Inflammatory macrophage treated with lipopolysaccharide for 4 hours (primary cell): Measurements from ENCODE around the gene CCNT1.
A peak's percentile ranks its signal among the peaks of the same experiment; 100 is the strongest.
"Not testable (repeated sequence)": the region's sequence is repeated elsewhere in the genome, so short reads cannot be mapped to it uniquely, and the experiment has no call there.

Experiments used
- DNase-seq: peaks from one replicate; pipeline ENCODE4 v3.0.0-alpha.2; 2020

The CCNT1 gene

DNA sequence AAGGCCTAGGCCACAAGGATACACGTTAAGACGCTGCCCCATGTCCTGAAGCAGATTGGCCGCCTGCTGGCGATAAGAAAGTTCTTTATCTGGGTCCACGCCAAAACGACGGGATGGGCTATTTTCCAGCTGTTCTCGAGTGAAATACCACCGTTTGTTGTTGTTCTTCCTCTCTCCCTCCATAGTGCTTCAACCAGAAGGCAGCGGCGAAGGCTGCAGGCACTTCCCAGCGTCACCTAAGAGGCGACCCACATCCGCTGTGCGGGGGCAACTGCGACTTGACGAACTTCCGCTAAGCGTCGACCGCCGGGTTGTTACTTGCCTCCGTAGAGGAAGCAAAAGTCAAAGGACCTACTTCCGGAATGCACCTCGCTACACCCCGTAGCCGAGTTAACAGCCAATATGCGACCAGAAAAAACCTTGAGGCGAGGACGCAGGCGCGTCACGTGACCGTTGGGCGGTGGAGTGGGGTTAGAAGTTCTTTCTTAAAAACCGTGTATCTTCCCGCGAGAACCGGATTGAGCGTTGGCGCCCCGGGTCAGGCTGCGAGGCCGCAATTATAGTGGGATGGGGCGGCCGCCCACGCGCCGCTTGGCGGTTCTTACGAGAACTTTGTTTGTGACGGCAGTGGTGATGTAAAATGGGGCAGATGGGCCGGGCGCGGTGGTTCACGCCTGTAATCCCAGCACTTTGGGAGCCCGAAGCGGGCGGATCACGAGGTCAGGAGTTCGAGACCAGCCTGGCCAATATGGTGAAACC is at the start of gene CCNT1:
Gene CCNT1, minus strand, starts transcription at position 215 of the 759 bp plus-strand sequence. Its CDS starts 32 bp downstream, at position 183.
- DNase-seq = peak; percentile 100

DNA sequence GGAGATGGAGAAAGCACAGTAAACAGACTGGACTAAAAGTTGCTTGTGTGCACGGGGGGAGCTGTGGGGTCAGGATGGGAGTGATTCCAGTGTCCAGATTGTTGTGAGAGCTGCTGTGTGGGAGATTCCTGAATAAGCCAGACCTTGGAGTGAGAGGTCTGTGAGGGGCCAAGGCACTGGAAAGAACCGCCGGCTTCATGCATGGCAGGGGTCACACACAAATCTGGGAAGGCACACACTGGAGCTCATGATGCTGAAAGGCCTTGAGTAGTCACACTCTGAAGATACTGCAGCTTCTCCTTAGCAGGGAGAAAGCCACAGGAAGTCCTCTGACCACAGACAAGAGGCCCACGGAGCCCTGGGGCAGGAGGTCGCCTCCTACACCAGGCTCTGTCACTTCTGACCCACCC is 49.3 kb upstream of the CCNT1 start:
- peak; percentile 72 for DNase-seq

DNA sequence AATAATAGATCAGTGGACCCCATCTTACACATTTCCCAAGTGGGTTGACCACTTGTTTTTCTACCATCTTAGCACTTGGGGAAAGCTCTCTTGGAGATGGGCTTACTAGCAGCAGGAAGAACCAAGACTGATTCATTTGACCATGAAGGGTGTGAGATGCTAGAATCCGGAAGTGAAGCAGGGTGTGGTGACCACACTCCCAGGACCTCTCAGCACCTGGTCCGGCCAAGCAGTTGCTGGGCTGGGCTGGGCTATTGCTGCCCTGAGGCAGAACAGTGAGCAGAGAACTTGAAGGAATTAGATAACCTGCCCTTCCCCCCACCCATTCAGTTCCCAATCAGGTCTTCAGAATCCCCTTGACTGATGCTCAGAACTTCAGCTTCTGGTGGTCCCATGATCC is 48.0 kb upstream of the CCNT1 start:
- no peak for DNase-seq

GRCh38 chr12:48758737-48759136 is 42.2 kb upstream of the CCNT1 start:
- DNase-seq = no peak

- no peak for DNase-seq
Measured at GRCh38 chr12:48758186-48758585, 41.7 kb upstream of the CCNT1 start.

GRCh38 chr12:48750769-48751356 is 34.4 kb upstream of the CCNT1 start:
- no peak for DNase-seq

DNA sequence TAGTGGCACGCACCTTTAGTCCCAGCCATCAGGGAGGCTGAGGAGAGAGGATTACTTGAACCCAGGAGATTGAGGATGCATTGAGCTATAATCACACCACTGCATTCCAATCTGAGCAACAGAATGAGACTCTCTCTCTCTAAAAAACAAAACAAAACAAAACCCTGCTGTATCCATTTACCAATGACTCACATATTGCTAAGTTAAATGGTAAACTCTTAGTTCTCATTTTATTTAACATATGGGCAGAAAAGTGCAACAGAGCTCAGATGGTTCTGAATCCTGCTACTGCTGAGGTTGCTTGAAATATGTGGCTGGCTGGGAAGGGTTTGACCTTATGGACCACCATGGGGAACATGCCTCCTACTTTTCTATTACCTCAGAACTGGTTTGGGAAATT is 33.7 kb upstream of the CCNT1 start:
- DNase-seq = no peak

GRCh38 chr12:48744251-48745008 is 27.9 kb upstream of the CCNT1 start:
- DNase-seq = no peak

- DNase-seq = peak; percentile 43
Measured at GRCh38 chr12:48739618-48740269, 23.2 kb upstream of the CCNT1 start.

DNA sequence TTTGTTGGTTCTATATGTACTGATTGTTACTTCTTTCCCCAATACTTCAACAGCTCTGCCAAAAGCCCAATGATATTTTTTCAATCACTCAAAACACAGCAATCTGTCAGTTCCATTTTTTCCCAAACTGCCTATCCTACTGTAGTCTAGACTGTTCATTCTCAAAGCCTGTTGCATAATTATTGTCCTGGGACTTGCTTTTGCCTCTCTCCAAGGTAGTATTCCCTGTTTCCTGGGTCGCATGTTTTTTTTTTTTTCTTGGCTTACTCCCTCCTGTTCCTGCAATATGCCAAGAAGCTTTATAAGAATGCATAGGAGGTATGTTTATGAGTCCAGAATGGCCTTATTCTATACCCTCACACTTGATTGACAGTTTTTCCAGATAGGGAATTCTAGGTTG is 19.9 kb upstream of the CCNT1 start:
- no peak for DNase-seq

DNA sequence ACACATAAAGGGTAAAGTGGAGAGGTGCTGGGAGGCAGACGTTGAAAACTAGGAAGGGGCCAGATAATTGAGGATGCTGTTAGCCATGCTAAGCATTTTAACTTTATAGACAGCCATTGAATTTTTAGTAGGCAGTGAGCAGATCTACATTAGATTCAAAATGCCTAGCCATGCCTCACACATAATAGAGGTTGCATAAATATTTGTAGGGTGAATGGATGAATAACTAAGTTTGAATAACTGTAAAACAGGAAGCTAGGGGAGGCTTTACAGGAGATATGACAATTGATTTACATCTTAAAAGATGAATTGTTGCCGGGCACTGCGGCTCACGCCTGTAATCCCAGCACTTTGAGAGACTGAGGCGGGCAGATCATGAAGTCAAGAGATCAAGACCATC is 12.3 kb upstream of the CCNT1 start:
- DNase-seq = no peak

DNA sequence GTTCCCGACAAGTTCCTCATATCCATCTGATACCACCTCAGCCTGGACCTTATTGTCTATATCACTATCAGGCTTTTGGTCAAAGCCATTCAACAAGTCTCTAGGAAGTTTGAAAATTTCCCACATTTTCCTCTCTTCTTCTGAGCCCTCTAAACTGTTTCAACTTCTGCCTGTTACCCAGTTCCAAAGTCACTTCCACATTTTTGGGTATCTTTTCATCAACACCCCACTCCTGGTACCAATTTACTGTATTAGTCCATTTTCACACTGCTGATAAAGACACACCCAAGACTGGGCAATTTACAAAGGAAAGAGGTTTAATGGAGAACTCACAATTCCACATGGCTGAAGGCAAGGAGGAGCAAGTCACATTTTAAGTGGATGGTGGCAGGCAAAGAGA is 4.2 kb upstream of the CCNT1 start:
- not testable (repeated sequence) for DNase-seq

DNA sequence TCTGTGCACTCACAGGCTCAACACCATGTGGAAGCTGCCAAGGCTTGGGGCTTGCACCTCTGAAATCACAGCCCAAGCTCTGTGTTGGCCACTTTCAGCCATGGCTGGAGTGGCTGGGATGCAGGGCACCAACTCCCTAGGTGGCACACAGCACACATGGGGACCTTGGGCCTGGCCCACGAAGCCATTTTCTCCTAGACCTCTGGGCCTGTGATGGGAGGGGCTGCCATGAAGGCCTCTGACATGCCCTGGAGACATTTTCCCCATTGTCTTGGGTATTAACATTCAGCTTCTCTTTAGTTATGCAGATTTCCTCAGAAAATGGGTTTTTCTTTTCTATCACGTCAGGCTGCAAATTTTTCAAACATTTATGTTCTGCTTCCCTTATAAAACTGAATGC is 3.7 kb upstream of the CCNT1 start:
- not testable (repeated sequence) for DNase-seq

DNA sequence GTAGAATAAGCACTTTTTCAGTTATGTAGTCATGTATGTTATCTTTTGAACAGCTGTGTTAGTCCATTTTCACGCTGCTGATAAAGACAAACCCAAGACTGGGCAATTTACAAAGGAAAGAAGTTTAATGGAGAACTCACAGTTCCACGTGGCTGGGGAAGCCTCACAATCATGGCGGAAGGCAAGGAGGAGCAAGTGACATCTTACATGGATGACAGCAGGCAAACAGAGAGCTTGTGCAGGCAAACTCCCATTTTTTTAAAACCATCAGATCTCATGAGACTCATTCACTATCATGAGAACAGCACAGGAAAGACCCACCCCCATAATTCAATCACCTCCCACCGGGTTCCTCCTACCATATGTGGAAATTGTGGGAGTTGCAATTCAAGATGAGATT is 2.5 kb upstream of the CCNT1 start:
- DNase-seq = not testable (repeated sequence)

DNA sequence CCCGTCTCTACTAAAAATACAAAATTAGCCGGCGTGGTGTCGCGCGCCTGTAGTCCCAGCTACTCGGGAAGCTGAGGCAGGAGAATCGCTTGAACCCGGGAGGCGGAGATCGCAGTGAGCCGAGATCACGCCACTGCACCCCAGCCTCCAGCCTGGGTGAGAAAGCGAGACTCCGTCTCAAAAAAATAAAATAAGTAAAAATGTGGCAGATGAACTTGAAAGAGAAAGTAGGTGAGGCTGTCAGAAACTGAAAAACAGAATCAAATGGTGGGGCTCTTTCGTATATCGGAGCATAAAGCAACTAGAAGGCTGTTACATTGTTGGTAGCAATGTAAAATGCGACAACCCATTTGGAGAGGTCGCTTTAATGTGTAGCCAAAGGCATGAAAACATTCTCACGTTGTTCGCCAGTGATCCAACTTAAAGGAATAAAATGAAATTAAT is 767 bp upstream of the CCNT1 start:
- peak; percentile 43 for DNase-seq

DNA sequence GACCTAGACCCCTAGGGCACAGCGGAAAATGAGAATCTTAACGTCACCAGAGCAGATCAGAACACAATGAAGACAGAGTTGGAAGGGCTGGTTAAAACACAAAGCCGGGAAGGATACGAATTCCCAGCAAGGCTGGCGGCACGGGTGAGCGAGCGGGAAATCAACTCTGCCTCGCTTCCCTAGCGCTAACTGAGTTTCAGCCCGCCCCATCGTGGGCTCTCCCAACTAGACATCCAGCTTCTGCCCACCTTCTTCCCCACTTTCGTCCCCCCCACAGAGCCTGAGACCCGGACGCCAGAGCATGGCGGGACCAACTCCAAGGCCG is 377 bp downstream of the CCNT1 start:
- DNase-seq = no peak

DNA sequence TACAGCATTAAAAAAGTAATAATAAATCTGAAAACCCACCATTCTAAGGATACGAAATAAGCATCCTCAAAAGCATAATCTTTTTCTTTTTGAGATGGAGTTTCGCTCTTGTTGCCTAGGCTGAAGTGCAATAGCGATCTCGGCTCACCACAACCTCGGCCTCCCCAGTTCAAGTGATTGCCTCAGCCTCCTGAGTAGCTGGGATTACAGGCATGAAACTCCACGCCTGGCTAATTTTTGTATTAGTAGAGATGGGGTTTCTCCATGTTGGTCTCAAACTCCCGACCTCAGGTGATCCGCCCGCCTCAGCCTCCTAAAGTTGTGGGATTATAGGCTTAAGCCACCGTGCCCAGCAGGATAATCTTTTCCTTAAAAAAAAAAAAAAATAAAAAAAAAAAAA is 4.3 kb downstream of the CCNT1 start:
- no peak for DNase-seq

- not testable (repeated sequence) for DNase-seq
Measured at GRCh38 chr12:48698822-48699221, 17.7 kb downstream of the CCNT1 start.

DNA sequence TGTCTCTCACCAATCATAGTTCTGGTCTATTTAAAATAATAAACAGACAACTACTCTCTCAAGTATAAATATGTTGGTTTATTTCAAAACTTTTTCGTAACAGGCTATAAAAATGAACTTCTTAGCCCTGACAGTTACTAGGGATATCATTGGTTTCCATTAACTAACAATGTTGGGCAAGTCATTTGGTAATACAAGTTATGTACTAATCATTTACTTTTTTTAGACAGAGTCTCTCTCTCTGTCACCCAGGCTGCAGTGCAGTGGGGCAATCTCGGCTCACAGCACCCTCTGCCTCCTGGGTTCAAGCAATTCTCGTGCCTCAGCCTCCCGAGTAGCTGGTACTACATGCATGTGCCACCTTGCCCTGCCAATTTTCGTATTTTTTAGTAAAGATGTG is 19.9 kb downstream of the CCNT1 start:
- peak; percentile 8 for DNase-seq

DNA sequence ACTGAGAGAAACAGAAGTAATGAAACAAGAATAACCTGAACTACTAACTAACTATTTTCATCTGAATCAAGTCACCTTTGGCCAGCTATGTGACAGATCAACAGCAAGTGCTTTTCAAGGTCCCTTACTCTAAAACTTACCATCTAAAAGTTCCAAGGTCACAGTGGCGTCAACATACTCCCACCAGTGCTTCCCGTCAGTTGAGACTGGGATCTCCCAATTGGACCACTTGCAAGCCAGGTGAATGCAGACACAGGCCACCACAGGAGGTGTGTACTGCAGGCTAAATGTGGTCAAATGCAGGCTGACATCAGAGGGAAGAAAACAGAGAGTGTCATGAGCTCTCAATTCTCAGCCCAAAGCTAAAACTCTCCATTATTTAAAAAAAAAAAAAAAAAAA is 20.6 kb downstream of the CCNT1 start:
- DNase-seq = no peak

DNA sequence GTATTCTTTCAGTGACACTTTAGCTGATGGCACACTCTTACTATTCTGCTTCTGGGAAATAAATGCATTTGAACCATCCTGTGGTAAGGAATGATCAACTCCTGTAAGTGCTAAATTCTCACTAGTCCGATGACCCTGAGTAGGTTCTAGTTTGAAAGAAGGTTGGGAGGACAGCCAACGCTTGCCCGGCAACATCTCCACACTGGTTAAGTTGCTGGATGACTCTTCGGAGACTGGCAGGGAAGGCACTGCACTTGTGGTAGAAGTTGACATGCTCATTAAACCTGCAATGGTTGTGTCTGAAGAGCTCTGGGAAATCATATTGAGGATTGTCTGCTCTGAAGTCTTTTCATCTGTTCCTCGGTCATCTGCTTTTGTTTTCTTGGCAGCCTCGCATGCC is 22.5 kb downstream of the CCNT1 start:
- no peak for DNase-seq

- DNase-seq = no peak
Measured at GRCh38 chr12:48693572-48693971, 22.9 kb downstream of the CCNT1 start.

DNA sequence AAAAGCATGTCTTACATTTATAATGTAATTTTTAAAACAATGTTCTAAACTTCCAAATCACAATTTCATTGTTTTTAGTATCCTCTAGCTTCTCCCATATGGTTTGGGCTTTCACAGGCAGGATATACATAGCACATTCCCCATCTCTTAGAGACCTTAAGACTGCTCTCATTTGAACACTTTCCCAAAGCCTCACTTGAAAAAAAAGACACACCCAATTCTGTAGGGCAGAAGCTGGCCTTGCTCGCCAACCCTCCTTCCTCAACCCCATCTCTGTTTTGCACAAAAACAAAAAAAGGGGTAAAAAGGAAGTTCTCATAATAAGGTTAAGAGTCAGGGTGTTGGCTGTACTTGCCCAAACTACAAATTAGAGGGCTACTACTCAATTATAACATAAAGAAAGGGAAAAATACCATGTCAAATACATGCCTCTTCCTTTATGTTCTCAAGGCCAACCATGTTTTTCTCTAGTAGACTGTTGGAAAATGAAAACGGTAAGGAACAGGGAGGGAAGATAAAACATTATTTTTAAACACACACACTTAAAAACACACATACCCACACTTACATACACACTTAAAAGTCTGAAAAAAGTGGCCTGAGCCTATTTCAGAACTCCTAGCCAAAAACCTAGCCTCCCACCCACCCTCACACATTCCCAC is 24.6 kb downstream of the CCNT1 start:
- DNase-seq = no peak
